K562 (cell line): ENCODE data around the gene HACL1. TPM values are rescaled to one million over a fixed set of nuclear protein-coding genes. Genes with fewer than 3 reads are reported as not detected.
A peak's percentile ranks its signal among the peaks of the same experiment; 100 is the strongest.

Experiments used
- ATAC-seq: fragments of 200-7000 bp; cut with Tn5 transposase; 3 replicates; pipeline ENCODE4 v1.9.1; 2020; ENCODE audit warnings: moderate library complexity
- BruUV-seq: library from RNA; stranded (reverse); fragments of 400-500 nt; replicated peaks from 2 replicates; lab custom pipeline; 2021; lab: Mats Ljungman, UMichigan
- CTCF ChIA-PET: fragments of 300-600 bp; formaldehyde crosslinking; extraction: SDS; loops from one replicate; lab custom pipeline; 2021; ENCODE audit warnings: low intra/inter-chr PET ratio; lab: Yijun Ruan, JAX
- POLR2A ChIA-PET: fragments of 300-600, 350-650 bp; sonication (Branson Sonifier 250); formaldehyde crosslinking; extraction: SDS; loops from one replicate; lab custom pipeline; 2021; ENCODE audit warnings: antibody characterized with exemption, inconsistent platforms; lab: Yijun Ruan, JAX
- DNase-seq, 4 experiments: peaks; one replicate each; pipeline versions ENCODE4 v3.0.0 to v3.0.0-alpha.2; 2011 to 2018; ENCODE audit warnings: low spot score in 3 of 4, mixed read lengths in 3 of 4; ENCODE audit errors: extremely low read depth in 1 of 4
- FAIRE-seq: peaks from 2 replicates; lab custom pipeline; 2011; peaks lifted over from hg19 to GRCh38; lab: Jason Lieb, UNC
- H2AFZ ChIP-seq: 2 replicates; pipeline ENCODE4 v1.6.0; 2011; ENCODE audit warnings: low read depth, low read length, control low read depth, inconsistent platforms
- H3K27ac ChIP-seq: fragments of 200-600 bp; 3 replicates; pipeline ENCODE4 v1.8.0; 2011; ENCODE audit warnings: low read depth, mild to moderate bottlenecking, control low read depth, inconsistent platforms, low read length, moderate library complexity, mixed read lengths; ENCODE audit errors: extremely low read depth
- H3K27me3 ChIP-seq, 2 experiments: fragments of 300-600 bp in 1 of 2; 2 replicates in 1 of 2; 3 replicates in 1 of 2; pipeline versions ENCODE4 v1.6.0 to v1.8.0; 2011; ENCODE audit warnings: inconsistent platforms in 2 of 2, low read length in 2 of 2, mild to moderate bottlenecking in 1 of 2, mixed read lengths in 1 of 2, moderate library complexity in 1 of 2; ENCODE audit not compliant: control insufficient read depth in 2 of 2, insufficient read depth in 2 of 2
- H3K36me3 ChIP-seq: fragments of 300-600 bp; 3 replicates; pipeline ENCODE4 v1.8.0; 2011; ENCODE audit warnings: mild to moderate bottlenecking, low read length, inconsistent platforms; ENCODE audit not compliant: control insufficient read depth, insufficient read depth
- H3K4me1 ChIP-seq, 2 experiments: fragments of 200-600 bp in 1 of 2; replicated peaks in 1 of 2; 2 replicates in 1 of 2; 3 replicates in 1 of 2; pipeline versions ENCODE4 v1.5.1 to v1.8.0; 2011; ENCODE audit warnings: inconsistent platforms in 2 of 2, low read length in 2 of 2, mild to moderate bottlenecking in 1 of 2, mixed read lengths in 1 of 2, moderate library complexity in 1 of 2; ENCODE audit not compliant: control insufficient read depth in 2 of 2, insufficient read depth in 2 of 2
- H3K4me2 ChIP-seq: 2 replicates; pipeline ENCODE4 v1.6.1; 2011; ENCODE audit warnings: low read length, control low read depth, inconsistent platforms, mixed read lengths; ENCODE audit not compliant: insufficient read depth
- H3K4me3 ChIP-seq: fragments of 200-600 bp; sonication (generic), shearing (Covaris generic); 2 replicates; pipeline ENCODE4 v1.5.1; 2016; ENCODE audit warnings: control low read depth, inconsistent platforms
- H3K79me2 ChIP-seq: fragments of 200-600 bp; 3 replicates; pipeline ENCODE4 v1.8.0; 2011; ENCODE audit warnings: low read length, inconsistent platforms; ENCODE audit not compliant: control insufficient read depth, insufficient read depth
- H3K9ac ChIP-seq, 2 experiments: 2 replicates each; pipeline versions ENCODE4 v1.6.0 to v1.6.1; 2011; ENCODE audit warnings: low read depth in 2 of 2, low read length in 2 of 2, control low read depth in 1 of 2, inconsistent platforms in 1 of 2, mild to moderate bottlenecking in 1 of 2, mixed read lengths in 1 of 2; ENCODE audit not compliant: insufficient read depth in 1 of 2
- H3K9me1 ChIP-seq: one replicate; pipeline ENCODE4 v1.6.0; 2011; ENCODE audit warnings: inconsistent platforms, mild to moderate bottlenecking, low read length, moderate library complexity; ENCODE audit not compliant: control insufficient read depth, insufficient read depth
- H3K9me3 ChIP-seq: replicated peaks from 2 replicates; pipeline ENCODE4 v1.5.1; 2011; ENCODE audit warnings: low read depth, low read length, inconsistent platforms; ENCODE audit not compliant: control insufficient read depth, insufficient read depth
- H4K20me1 ChIP-seq: replicated peaks from 2 replicates; pipeline ENCODE4 v1.6.1; 2011; ENCODE audit warnings: low read length, inconsistent platforms, mixed read lengths; ENCODE audit not compliant: control insufficient read depth, insufficient read depth
- ARID3A ChIP-seq: IDR thresholded peaks from 2 replicates; pipeline ENCODE4 v1.6.1; 2012; ENCODE audit warnings: low read depth, low read length, improper control_type of control experiment, borderline replicate concordance
- GABPA ChIP-seq: fragments of 200-800 bp; sonication (Bioruptor generic); conservative IDR thresholded peaks from 2 replicates; pipeline ENCODE4 v1.6.1; 2016; ENCODE audit warnings: low read depth, missing genetic modification characterization, missing compliant biosample characterization
- MCM3 ChIP-seq: fragments of 450-650 bp; IDR thresholded peaks from 2 replicates; pipeline ENCODE4 v1.6.1; 2016
- POLR2AphosphoS2 ChIP-seq: IDR thresholded peaks from 2 replicates; pipeline ENCODE4 v1.6.1; 2012; ENCODE audit warnings: low read length, improper control_type of control experiment
- WGBS: fragments of 100-300 bp; shearing (Covaris generic); methylation state at CpG from one replicate; pipeline ENCODE4 v1.1.6; 2016; ENCODE audit warnings: low coverage, mixed read lengths; ENCODE audit not compliant: insufficient coverage; ENCODE audit errors: missing lambda C conversion rate; 5-methylcytosine and 5-hydroxymethylcytosine counted together
- in situ Hi-C: fragments of 300-500 bp; cut with MboI; formaldehyde crosslinking; loops from 4 replicates; pipeline ENCODE4 v1.15.0; 2018; ENCODE audit warnings: inconsistent platforms, mixed read lengths
- intact Hi-C: fragments of 100-400 bp; cut with micrococcal nuclease; formaldehyde crosslinking; loops from 2 replicates; pipeline ENCODE4 v1.14.2; 2022
- polyA plus RNA-seq, 8 experiments: library from polyadenylated mRNA; depleted of rRNA in 4 of 8; stranded (reverse) in 5 of 8; unstranded in 3 of 8; fragments of >200 nt; fragmentation: Nextera tagmentation in 2 of 8; fragmentation: Illumina TruSeq in 1 of 8; extraction: Ambion mirVana in 2 of 8; extraction: Trizol in 1 of 8; gene quantifications; 2 replicates each; pipeline versions ENCODE4 v1.2.1 to v1.2.3, GENCODE V29; 2011 to 2014; ENCODE audit warnings: inconsistent platforms in 1 of 8, missing spikeins in 1 of 8
- total RNA-seq, 7 experiments: library from RNA; depleted of rRNA in 6 of 7; stranded (reverse); fragments of >200 nt in 6 of 7; fragmentation: Illumina TruSeq in 2 of 7; extraction: Trizol in 2 of 7; gene quantifications; 2 replicates each; pipeline versions ENCODE4 v1.2.1 to v1.2.3, GENCODE V29; 2011 to 2021; ENCODE audit warnings: low replicate concordance in 1 of 7

HACL1 gene
- total and polyA plus RNA-seq, 9 of the 15 experiments (the other 6 are each of a cell fraction or from before 2014, with no cell fraction given), result 18.9 to 61.5 (median 30.5) TPM

GRCh38 chr3:15649341-15649740, 48.0 kb upstream of the HACL1 start:
- BruUV-seq, result no TSS peak
- POLR2A ChIA-PET, result interaction anchor here (1.3 to 1.4 kb wide), 2 partner anchors 14 to 15 kb away, joined by 3 to 5 read pairs; no protein-coding TSS in a partner anchor
- ATAC-seq, result no peak
- H4K20me1 ChIP-seq, result no peaks in the 10 kb centered on the region
- H3K9me1 ChIP-seq, result no peaks in the 10 kb centered on the region
- H3K27ac ChIP-seq, result no peak overlapping the region
- in situ Hi-C loops (loop anchor here (25.0 kb wide), 1 partner anchor 888 kb away; no protein-coding TSS in a partner anchor), intact Hi-C loops (no loop called here)
- CTCF ChIA-PET, result interaction anchor here (0.6 kb wide), 1 partner anchor 1561 kb away, joined by 3 read pairs; no protein-coding TSS in a partner anchor
- DNase-seq, result no peak
- H3K9me3 ChIP-seq, result no peaks in the 10 kb centered on the region
- H3K4me2 ChIP-seq, result no peak overlapping the region
- H2AFZ ChIP-seq, result no peak overlapping the region
- WGBS, result 6% methylated on average over 3 of the region's 3 CpGs
- no peaks in the 10 kb centered on the region for H3K36me3 ChIP-seq
- FAIRE-seq, result no peak
- no peak overlapping the region for H3K9ac ChIP-seq
- H3K79me2 ChIP-seq, result no peaks in the 10 kb centered on the region
- peaks cover 35 to 46% of the 10 kb centered on the region in 2 experiments for H3K27me3 ChIP-seq
- H3K4me3 ChIP-seq, result no peak overlapping the region
- 0 out of 5 replicates have a peak, but pooled peaks cover 0 to 2% of the 10 kb centered on the region in 2 experiments for H3K4me1 ChIP-seq
- TF ChIP-seq MCM3, result no peak
- TF ChIP-seq POLR2AphosphoS2, result no peak

- Histone ChIP-seq H4K20me1 (no peaks in the 10 kb centered on the region), H3K36me3 (no peaks in the 10 kb centered on the region), H3K79me2 (no peaks in the 10 kb centered on the region), H3K9me1 (no peaks in the 10 kb centered on the region), H3K9me3 (no peaks in the 10 kb centered on the region), H3K4me2 (no peak overlapping the region), H3K27me3 (peaks cover 23 to 39% of the 10 kb centered on the region in 2 experiments), H3K27ac (no peak overlapping the region), H3K9ac (no peak overlapping the region), H3K4me1 (0 out of 5 replicates have a peak, but pooled peaks cover 0 to 2% of the 10 kb centered on the region in 2 experiments), H2AFZ (no peak overlapping the region), H3K4me3 (no peak overlapping the region)
- ATAC-seq (no peak), DNase-seq (no peak), FAIRE-seq (no peak)
- CTCF ChIA-PET, result interaction anchor here (0.6 kb wide), 1 partner anchor 32 kb away, joined by 3 read pairs; no protein-coding TSS in a partner anchor
- BruUV-seq, result no TSS peak
- in situ Hi-C loops (loop anchor here (25.0 kb wide), 1 partner anchor 890 kb away; no protein-coding TSS in a partner anchor), intact Hi-C loops (no loop called here)
- TF ChIP-seq GABPA (tag), result 0 out of 2 replicates have a peak, but pooled peaks have one; percentile 39
- TF ChIP-seq ARID3A, result no peak
- 24% methylated on average over 4 of the region's 4 CpGs for WGBS
- POLR2A ChIA-PET, result no interaction called here
Observed at GRCh38 chr3:15647611-15648167, 46.3 kb upstream of the HACL1 start.
